GM12874 (cell line): Measurements from ENCODE around the gene DDC.

Source experiments
- TF ChIP-seq, protein P1 (sequence below): IDR thresholded peaks from 2 replicates; pipeline ENCODE4 v1.5.1; 2011; ENCODE audit warnings: low read depth, mild to moderate bottlenecking, control low read depth, low read length, moderate library complexity; ENCODE audit not compliant: insufficient read depth

The DDC gene

DNA sequence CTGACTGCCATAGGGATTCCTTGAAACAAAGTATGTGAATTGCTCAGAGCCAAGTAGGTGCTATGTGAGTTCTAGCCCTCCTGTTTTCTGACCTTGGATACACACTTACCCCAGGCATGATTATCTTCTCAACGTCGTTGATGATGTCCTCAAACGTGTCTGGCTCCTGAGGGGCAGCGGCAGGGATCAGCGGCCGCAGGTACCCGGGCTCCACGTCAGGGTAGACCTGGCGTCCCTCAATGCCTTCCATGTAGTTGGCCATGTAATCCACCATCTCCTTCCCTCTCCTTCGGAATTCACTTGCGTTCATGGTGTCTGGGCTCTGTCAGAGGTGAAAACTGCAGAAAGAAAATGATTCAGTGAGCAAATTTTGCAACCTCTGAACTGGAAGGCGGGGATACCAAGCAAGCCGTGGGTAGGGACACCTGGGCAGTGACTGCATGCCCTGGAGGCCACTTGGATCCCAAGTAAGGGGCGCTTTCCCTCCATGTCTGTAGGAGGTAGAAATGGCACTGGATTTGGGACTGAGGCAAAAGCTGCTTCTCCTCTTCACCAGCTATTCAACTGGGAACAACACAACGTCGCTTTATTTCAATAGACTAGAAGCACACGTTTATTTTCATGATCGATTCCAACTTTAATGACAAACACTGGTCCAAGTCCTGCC lies 21.3 kb downstream of the DDC start:
- TF ChIP-seq, protein P1, sequence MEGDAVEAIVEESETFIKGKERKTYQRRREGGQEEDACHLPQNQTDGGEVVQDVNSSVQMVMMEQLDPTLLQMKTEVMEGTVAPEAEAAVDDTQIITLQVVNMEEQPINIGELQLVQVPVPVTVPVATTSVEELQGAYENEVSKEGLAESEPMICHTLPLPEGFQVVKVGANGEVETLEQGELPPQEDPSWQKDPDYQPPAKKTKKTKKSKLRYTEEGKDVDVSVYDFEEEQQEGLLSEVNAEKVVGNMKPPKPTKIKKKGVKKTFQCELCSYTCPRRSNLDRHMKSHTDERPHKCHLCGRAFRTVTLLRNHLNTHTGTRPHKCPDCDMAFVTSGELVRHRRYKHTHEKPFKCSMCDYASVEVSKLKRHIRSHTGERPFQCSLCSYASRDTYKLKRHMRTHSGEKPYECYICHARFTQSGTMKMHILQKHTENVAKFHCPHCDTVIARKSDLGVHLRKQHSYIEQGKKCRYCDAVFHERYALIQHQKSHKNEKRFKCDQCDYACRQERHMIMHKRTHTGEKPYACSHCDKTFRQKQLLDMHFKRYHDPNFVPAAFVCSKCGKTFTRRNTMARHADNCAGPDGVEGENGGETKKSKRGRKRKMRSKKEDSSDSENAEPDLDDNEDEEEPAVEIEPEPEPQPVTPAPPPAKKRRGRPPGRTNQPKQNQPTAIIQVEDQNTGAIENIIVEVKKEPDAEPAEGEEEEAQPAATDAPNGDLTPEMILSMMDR, result no peak

DNA sequence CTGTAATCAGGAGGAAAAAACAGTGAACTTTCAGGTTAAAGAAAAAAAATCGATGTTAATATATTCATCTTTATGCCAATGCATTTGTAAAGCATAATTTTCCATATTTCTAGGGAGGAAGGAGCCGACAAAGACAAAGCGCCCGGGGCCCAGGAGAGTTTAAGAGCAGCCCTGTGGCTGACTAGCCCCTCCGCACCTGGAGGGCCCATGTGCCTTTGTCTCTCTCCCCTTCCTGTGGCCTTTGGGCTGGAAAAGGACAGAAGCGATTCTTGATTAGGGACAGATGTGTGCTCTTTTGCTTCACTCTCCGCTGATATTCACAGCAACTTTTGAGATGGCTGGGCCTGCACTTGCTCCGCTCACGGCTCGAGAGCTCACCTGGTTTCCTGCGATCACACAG lies 23.1 kb downstream of the DDC start:
- TF ChIP-seq, protein P1, result no peak

DNA sequence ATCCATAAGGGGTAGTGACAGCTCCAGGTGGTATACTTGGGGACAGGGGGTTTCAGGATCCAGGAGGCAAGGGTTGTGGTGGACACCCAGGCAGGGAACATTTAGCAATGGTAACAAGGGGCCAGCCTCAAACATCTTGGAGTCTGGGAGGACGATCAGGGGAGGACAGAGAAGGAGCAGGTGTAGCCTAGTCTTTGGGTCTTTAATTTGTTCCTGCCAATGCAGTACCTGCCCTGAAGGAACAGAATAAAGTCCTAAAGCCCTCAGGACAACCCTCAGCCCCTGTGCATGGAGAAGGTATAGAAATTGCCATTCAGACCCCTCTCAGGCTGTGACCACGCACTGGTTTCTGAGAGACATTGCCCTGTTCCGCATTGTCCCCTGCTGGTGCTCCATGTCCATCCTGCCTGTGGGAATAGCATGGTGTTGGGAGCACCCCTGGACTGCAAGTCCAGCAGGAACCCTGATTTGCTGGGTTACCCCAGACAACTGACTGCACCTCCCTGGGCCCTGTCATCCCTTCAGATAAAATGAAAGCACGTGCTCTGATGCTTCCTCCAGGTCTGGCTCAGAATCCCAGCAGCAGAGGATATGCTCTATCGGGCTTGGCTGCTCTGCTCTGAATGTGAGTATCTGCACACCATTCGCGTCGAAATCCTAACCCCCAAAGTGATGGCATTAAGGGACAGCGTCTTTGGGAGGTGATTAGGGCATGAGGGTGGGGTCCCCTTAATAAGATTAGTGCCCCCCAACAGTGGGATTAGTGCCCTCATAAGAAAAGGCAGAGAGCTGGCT lies 24.2 kb downstream of the DDC start:
- TF ChIP-seq, protein P1, result no peak

DNA sequence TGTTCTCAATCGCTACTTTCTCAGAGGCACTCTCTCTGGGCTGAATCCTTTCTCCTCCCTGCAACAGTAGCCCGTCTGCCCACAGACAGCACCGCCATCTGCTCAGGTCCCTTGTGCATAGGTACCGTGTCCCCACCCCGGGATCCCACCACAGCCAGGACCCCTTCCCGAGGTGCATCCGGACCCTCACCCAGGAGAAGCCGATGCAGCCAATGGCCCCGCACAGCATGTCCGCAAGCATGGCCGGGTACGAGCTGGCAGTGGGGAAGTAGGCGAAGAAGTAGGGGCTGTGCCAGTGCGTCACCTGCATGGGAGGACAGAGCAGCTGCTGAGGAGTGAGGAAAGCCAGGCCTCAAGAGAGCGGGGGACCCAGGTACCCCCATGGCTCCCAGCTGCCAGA lies 25.5 kb downstream of the DDC start:
- TF ChIP-seq, protein P1, result no peak

DNA sequence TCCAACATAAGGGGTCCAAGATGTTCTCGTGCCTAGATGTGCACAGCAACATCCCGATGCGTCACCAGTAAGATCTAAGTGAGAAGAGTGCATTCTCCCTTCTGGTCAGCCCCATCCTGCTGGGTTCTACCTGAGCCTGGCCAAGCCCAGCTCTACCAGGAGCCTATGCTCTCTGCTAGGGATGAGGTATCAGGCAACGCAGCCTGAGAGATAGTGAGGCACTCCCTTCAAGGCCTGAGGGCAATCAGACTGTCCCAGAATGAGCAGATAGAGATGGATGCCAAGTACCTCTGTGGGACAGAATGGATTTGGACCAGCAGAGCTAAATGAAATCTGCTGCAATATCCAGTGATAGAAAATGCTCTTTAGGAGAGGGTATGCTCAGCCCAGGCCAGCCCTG lies 26.7 kb downstream of the DDC start:
- TF ChIP-seq, protein P1, result no peak

DNA sequence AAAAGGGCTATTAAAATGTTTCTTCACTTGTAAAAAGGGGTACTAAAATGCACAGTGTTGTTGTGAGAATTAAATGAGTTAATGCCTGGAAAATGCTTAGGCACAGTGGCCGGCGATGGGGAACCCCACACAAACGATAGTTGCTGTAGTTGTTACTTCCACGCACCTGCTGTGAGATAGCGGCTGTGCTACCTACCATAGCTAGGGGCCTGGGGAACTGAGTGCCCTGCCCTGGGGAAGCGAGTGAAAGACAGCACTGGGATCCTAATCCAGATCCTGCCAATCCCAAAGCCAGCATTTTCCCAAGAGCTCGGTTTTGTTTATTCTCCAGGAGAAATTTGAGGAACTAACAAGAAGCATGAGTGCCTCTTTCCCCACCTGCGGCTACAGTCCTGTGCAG lies 27.8 kb downstream of the DDC start:
- TF ChIP-seq, protein P1, result no peak

DNA sequence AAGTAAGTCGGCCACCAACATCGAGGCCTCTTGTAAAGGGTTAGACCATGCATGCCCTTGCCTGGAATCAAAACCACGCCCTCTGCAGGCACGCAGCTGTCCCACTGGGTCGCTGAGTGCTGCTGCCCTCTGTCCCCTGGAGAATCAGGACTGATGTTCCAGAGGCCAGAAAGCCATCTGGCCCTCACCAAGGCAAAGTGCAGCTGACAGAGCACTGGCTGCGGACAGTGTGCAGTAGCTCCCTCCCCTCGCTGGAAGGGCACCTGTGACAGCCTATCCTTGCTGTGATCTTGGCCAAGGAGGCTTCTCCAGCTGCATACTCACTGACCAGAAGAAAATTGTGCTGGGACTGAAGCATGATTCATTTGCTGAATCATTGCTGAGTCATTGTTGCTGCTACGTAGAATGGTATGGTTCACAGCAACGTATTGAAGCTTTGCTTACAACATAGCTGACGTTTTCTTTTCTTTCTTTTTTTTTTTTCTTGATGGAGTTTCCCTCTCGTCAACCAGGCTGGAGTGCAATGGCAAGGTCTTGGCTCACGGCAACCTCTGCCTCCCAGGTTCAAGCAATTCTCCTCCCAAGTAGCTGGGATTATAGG lies 30.4 kb downstream of the DDC start:
- TF ChIP-seq, protein P1, result no peak
